Neural progenitor cell (in vitro differentiated cells): ENCODE data around the gene PRELID1. TPM values are rescaled to one million over a fixed set of nuclear protein-coding genes. Genes with fewer than 3 reads are reported as not detected.
A peak's percentile ranks its signal among the peaks of the same experiment; 100 is the strongest.

ENCODE experiments used
- DNase-seq: peaks from one replicate; pipeline ENCODE4 v3.0.0-alpha.2; 2016; ENCODE audit warnings: low spot score
- H2AFZ ChIP-seq: fragments of 200-600 bp; sonication (generic); replicated peaks from 2 replicates; pipeline ENCODE4 v1.6.1; 2016; ENCODE audit warnings: antibody characterized with exemption
- H3F3A ChIP-seq: fragments of 200-600 bp; sonication (generic); 2 replicates; pipeline ENCODE4 v1.6.1; 2016; ENCODE audit warnings: antibody characterized with exemption, low read depth
- H3K27ac ChIP-seq: fragments of 200-600 bp; sonication (generic); 2 replicates; pipeline ENCODE4 v1.5.1; 2016; ENCODE audit warnings: mild to moderate bottlenecking
- H3K27me3 ChIP-seq: fragments of 200-600 bp; sonication (generic); 2 replicates; pipeline ENCODE4 v1.6.1; 2016; ENCODE audit warnings: mild to moderate bottlenecking, moderate library complexity
- H3K36me3 ChIP-seq: fragments of 200-600 bp; sonication (generic); 2 replicates; pipeline ENCODE4 v1.5.1; 2016
- H3K4me1 ChIP-seq: fragments of 200-600 bp; sonication (generic); 2 replicates; pipeline ENCODE4 v1.6.1; 2016; ENCODE audit warnings: mixed run types
- H3K4me2 ChIP-seq: fragments of 200-600 bp; sonication (generic); 2 replicates; pipeline ENCODE4 v1.6.1; 2016
- H3K4me3 ChIP-seq: fragments of 200-600 bp; sonication (generic); 2 replicates; pipeline ENCODE4 v1.5.1; 2016
- H3K79me2 ChIP-seq: fragments of 200-600 bp; sonication (generic); 2 replicates; pipeline ENCODE4 v1.6.1; 2016; ENCODE audit warnings: low read depth
- H3K9ac ChIP-seq: fragments of 200-600 bp; sonication (generic); 2 replicates; pipeline ENCODE4 v1.6.1; 2016
- H3K9me3 ChIP-seq: fragments of 200-600 bp; sonication (generic); 2 replicates; pipeline ENCODE4 v1.5.1; 2016; ENCODE audit warnings: low read depth
- H4K20me1 ChIP-seq: fragments of 200-600 bp; sonication (generic); 2 replicates; pipeline ENCODE4 v1.6.1; 2016; ENCODE audit warnings: low read depth
- H3K27ac Mint-ChIP-seq: 3 replicates; pipeline ENCODE4 v1.8.0; 2021; ENCODE audit warnings: mixed read lengths
- H3K27me3 Mint-ChIP-seq: 2 replicates; pipeline ENCODE4 v1.8.0; 2022; ENCODE audit warnings: low read depth, mild to moderate bottlenecking, inconsistent platforms, moderate library complexity, mixed read lengths; ENCODE audit not compliant: insufficient read depth
- H3K36me3 Mint-ChIP-seq: 3 replicates; pipeline ENCODE4 v1.8.0; 2021; ENCODE audit warnings: mixed read lengths
- H3K4me1 Mint-ChIP-seq: 3 replicates; pipeline ENCODE4 v1.8.0; 2021; ENCODE audit warnings: mixed read lengths
- H3K4me3 Mint-ChIP-seq: 3 replicates; pipeline ENCODE4 v1.8.0; 2021; ENCODE audit warnings: mild to moderate bottlenecking, moderate library complexity, mixed read lengths
- H3K9me3 Mint-ChIP-seq: 3 replicates; pipeline ENCODE4 v1.8.0; 2020; ENCODE audit warnings: mixed read lengths
- EZH2 ChIP-seq: fragments of 200-600 bp; sonication (generic); IDR thresholded peaks from 2 replicates; pipeline ENCODE4 v1.6.1; 2017; ENCODE audit warnings: antibody characterized with exemption, mild to moderate bottlenecking, moderate library complexity
- EZH2phosphoT487 ChIP-seq: fragments of 200-600 bp; sonication (generic); IDR thresholded peaks from 2 replicates; pipeline ENCODE4 v1.6.1; 2017; ENCODE audit warnings: antibody characterized with exemption
- total RNA-seq: library from RNA; depleted of rRNA; stranded (reverse); fragments of >200 nt; gene quantifications from 2 replicates; pipeline ENCODE4 v1.2.3, GENCODE V29; 2015; ENCODE audit warnings: low replicate concordance
- TF ChIP-seq, protein P1 (sequence below): fragments of 200-600 bp; sonication (generic); IDR thresholded peaks from 2 replicates; pipeline ENCODE4 v1.5.1; 2017; ENCODE audit warnings: antibody characterized with exemption, mild to moderate bottlenecking

Gene PRELID1
- total RNA-seq, 1 donor from 2014 or later: 133 TPM

DNA sequence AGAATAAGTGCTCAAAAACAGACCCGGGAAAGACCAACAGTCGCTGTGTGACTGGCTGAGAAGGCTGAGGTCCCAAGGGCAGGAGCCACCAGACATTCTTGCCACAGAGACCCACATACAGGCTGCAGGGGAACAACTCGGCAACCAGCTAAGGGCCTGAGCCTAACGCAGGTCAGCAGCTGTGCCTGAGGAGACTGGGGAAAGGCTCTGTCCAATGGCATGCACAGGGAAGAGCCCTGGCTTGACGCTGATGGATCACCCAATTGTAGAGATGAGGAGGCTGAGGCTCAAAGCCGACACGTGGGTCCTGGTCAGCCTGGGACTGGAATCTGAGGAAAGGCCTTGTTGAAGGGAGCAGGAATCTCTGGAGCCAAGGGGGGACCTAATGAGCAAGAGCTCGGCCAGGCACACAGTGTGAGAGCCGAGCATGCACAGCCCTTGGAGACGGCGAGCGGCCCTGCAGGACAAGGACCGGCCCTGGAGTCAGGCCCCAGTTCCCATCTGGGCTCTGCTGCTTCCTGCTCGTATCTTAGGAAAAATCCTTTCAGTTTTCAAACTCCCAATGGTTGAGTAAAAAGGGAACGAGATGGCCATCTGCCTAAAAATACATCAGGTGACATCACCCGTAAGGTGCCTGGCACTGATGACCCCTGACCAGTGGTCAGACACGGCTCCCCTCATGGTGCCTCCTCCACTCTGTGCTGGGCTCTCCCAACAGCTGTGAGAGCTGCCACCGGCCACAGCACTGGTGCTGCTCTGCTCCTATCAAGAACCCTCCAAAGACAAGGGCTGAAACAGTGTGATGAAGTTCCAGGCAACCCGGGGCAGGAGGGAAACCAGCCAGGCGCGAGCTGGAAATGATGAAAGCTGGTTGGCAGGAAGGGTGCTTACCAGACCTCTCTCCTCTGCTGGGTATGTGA, 31.4 kb downstream of the PRELID1 start:
- no peak overlapping the region for H2AFZ ChIP-seq
- H3K4me2 ChIP-seq: no peak overlapping the region
- no peak overlapping the region for H3K9ac ChIP-seq
- DNase-seq: no peak
- Mint-ChIP-seq H3K27ac (no peak overlapping the region), H3K36me3 (peaks cover 11% of the 10 kb centered on the region), H3K4me1 (no peaks in the 10 kb centered on the region), H3K9me3 (no peaks in the 10 kb centered on the region), H3K4me3 (no peak overlapping the region), H3K27me3 (peaks cover 4% of the 10 kb centered on the region)
- no peak overlapping the region for H3K27ac ChIP-seq
- no peak overlapping the region for H3K4me3 ChIP-seq
- no peaks in the 10 kb centered on the region for H3K36me3 ChIP-seq
- H3K4me1 ChIP-seq: no peaks in the 10 kb centered on the region
- H4K20me1 ChIP-seq: peaks cover 5% of the 10 kb centered on the region
- no peaks in the 10 kb centered on the region for H3K9me3 ChIP-seq
- no peaks in the 10 kb centered on the region for H3F3A ChIP-seq
- H3K79me2 ChIP-seq: no peaks in the 10 kb centered on the region
- H3K27me3 ChIP-seq: no peaks in the 10 kb centered on the region
- TF ChIP-seq, protein P1, sequence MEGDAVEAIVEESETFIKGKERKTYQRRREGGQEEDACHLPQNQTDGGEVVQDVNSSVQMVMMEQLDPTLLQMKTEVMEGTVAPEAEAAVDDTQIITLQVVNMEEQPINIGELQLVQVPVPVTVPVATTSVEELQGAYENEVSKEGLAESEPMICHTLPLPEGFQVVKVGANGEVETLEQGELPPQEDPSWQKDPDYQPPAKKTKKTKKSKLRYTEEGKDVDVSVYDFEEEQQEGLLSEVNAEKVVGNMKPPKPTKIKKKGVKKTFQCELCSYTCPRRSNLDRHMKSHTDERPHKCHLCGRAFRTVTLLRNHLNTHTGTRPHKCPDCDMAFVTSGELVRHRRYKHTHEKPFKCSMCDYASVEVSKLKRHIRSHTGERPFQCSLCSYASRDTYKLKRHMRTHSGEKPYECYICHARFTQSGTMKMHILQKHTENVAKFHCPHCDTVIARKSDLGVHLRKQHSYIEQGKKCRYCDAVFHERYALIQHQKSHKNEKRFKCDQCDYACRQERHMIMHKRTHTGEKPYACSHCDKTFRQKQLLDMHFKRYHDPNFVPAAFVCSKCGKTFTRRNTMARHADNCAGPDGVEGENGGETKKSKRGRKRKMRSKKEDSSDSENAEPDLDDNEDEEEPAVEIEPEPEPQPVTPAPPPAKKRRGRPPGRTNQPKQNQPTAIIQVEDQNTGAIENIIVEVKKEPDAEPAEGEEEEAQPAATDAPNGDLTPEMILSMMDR: no peak
- TF ChIP-seq EZH2 (no peak), EZH2phosphoT487 (no peak)

DNA sequence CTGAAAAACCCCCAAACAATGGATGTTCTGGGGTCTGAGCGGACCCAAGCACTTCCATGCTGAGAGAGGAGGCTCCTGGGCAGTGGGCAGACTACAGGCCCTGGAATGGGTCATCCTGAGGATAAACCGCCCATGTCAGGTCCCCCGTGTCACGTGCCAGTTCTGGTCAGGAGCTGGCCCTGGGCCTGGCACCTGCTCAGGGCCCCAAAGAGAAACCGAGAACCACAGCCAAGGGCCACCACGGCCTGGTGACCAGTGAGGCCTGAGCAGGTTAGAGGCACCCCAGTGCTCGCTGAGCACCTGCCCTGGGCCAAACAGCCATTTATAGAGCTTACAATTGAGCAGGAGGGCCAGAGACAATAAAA, 32.1 kb downstream of the PRELID1 start:
- no peak overlapping the region for H3K4me3 ChIP-seq
- peaks cover 11% of the 10 kb centered on the region for H3K36me3 Mint-ChIP-seq
- no peaks in the 10 kb centered on the region for H3F3A ChIP-seq
- peaks cover 5% of the 10 kb centered on the region for H4K20me1 ChIP-seq
- no peak overlapping the region for H3K27ac Mint-ChIP-seq
- no peaks in the 10 kb centered on the region for H3K9me3 Mint-ChIP-seq
- H2AFZ ChIP-seq: no peak overlapping the region
- H3K27me3 Mint-ChIP-seq: peaks cover 4% of the 10 kb centered on the region
- no peak overlapping the region for H3K4me3 Mint-ChIP-seq
- H3K9me3 ChIP-seq: no peaks in the 10 kb centered on the region
- no peak overlapping the region for H3K4me2 ChIP-seq
- DNase-seq: no peak
- H3K27ac ChIP-seq: no peak overlapping the region
- no peaks in the 10 kb centered on the region for H3K79me2 ChIP-seq
- no peaks in the 10 kb centered on the region for H3K4me1 Mint-ChIP-seq
- TF ChIP-seq EZH2 (no peak), EZH2phosphoT487 (no peak)
- TF ChIP-seq, protein P1: no peak
- H3K4me1 ChIP-seq: no peaks in the 10 kb centered on the region
- H3K36me3 ChIP-seq: no peaks in the 10 kb centered on the region
- no peak overlapping the region for H3K9ac ChIP-seq
- no peaks in the 10 kb centered on the region for H3K27me3 ChIP-seq

GRCh38 chr5:177336112-177336511, 32.5 kb downstream of the PRELID1 start:
- Mint-ChIP-seq H3K36me3 (peaks cover 11% of the 10 kb centered on the region), H3K9me3 (no peaks in the 10 kb centered on the region), H3K4me3 (peak overlapping the region; percentile 58), H3K27me3 (peaks cover 4% of the 10 kb centered on the region), H3K4me1 (no peaks in the 10 kb centered on the region), H3K27ac (peak overlapping the region; percentile 57)
- Histone ChIP-seq H3F3A (no peaks in the 10 kb centered on the region), H3K9ac (no peak overlapping the region), H3K36me3 (no peaks in the 10 kb centered on the region), H3K4me1 (no peaks in the 10 kb centered on the region), H3K9me3 (no peaks in the 10 kb centered on the region), H3K27me3 (no peaks in the 10 kb centered on the region), H3K4me3 (no peak overlapping the region), H3K4me2 (no peak overlapping the region), H4K20me1 (peaks cover 5% of the 10 kb centered on the region), H3K27ac (no peak overlapping the region), H3K79me2 (no peaks in the 10 kb centered on the region), H2AFZ (no peak overlapping the region)
- TF ChIP-seq, protein P1: peak; percentile 9
- TF ChIP-seq EZH2: no peak
- peak; percentile 25 for DNase-seq
